Breast epithelium (tissue), 3 donors: Measurements from ENCODE around the gene RGS14.

ENCODE experiments used
- CTCF ChIP-seq, 3 donors: fragments of 450-650 bp; IDR thresholded peaks; one replicate each; pipeline ENCODE4 v1.5.1; 2016 to 2017; ENCODE audit warnings: antibody characterized with exemption in 3 of 3, mild to moderate bottlenecking in 3 of 3, moderate library complexity in 3 of 3
- POLR2A ChIP-seq: fragments of 450-650 bp; IDR thresholded peaks from one replicate; pipeline ENCODE4 v1.6.1; 2016; ENCODE audit warnings: antibody characterized with exemption, mild to moderate bottlenecking, moderate library complexity
- POLR2AphosphoS5 ChIP-seq, 3 donors: sonication (generic); formaldehyde crosslinking; IDR thresholded peaks; one replicate each; pipeline ENCODE4 v1.6.1; 2017; ENCODE audit warnings: antibody characterized with exemption in 3 of 3

- TF ChIP-seq CTCF (IDR thresholded peaks at IDR 0.05): no peak
- no peak for TF ChIP-seq POLR2A
- peak in 2 of 3 donors; percentile 41 to 60 for TF ChIP-seq POLR2AphosphoS5 (IDR thresholded peaks at IDR 0.05)
Measured at GRCh38 chr5:177366528-177367322, 9.0 kb downstream of the RGS14 start.
